ENCODE results near the gene SYNGR3.

Gene SYNGR3

DNA sequence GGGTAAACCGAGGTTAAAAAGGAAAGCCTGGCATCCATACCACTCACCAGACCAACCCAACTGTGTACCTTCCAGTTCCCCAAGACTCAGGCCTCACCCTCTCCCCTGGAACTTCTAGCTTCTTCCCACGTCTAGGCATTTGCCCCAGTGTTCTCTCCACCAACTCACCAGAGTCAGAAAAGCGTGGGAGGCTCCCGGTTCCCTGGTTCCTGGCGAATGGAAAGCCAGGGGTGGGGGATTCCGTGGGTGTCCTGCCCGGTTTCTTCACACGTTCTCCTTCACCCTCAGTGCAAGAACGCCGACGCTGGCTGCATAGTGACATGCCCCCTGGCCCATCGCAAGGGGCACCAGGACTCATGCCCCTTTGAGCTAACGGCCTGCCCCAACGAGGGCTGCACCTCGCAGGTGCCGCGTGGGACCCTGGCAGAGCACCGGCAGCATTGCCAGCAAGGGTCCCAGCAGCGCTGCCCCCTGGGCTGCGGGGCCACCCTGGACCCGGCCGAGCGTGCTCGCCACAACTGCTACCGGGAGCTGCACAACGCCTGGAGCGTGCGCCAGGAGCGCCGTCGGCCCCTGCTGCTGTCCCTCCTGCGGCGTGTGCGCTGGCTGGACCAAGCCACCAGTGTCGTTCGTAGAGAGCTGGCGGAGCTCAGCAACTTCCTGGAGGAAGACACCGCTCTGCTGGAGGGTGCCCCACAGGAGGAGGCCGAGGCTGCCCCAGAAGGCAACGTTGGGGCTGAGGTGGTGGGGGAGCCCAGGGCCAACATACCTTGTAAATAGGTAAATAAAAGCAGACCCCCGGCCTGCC lies 21.4 kb upstream of the SYNGR3 start:
- no peak overlapping the region for H3K4me3 ChIP-seq
- TF ChIP-seq, protein P1, sequence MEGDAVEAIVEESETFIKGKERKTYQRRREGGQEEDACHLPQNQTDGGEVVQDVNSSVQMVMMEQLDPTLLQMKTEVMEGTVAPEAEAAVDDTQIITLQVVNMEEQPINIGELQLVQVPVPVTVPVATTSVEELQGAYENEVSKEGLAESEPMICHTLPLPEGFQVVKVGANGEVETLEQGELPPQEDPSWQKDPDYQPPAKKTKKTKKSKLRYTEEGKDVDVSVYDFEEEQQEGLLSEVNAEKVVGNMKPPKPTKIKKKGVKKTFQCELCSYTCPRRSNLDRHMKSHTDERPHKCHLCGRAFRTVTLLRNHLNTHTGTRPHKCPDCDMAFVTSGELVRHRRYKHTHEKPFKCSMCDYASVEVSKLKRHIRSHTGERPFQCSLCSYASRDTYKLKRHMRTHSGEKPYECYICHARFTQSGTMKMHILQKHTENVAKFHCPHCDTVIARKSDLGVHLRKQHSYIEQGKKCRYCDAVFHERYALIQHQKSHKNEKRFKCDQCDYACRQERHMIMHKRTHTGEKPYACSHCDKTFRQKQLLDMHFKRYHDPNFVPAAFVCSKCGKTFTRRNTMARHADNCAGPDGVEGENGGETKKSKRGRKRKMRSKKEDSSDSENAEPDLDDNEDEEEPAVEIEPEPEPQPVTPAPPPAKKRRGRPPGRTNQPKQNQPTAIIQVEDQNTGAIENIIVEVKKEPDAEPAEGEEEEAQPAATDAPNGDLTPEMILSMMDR (IDR thresholded peaks at IDR 0.05), result no peak
- H3K27ac ChIP-seq, result no peak overlapping the region
- no peak for DNase-seq (ENCODE audit: low spot score)

DNA sequence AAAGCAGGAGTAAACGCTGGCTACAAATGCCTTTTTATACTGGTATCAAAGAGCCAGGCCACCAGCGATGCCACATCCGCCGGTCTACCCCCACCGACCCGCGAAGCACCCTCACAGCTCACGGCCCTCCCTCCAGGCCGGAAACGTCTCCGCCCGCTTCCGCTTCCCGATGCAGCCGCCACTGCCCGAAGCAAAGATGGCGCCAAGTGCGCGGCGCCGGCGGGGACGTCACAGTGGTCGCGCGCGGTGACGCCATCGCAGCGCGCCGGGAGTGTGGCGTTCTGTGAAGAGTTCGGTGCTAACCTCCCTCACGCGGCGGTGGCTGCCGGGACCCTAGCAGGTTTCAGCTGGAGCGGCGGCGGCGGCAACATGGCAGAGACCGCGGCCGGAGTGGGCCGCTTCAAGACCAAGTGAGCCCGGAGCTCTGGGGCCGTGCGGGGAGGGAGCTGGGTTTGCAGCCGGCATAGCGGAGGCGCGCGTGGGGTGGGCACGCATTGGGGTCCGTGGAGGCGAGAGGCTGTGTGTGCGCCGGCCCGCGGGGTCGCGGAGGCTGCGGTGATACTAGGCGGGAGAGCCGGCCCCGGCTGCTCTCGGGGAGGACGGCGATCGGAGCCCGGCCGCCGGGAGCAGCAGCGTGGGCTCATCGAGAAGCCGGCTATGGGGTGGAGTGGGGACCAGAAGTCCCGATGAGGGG lies 17.8 kb upstream of the SYNGR3 start, which contains the start of gene TBL3:
TSS of gene TBL3 (plus strand) at position 258 of the 694 bp plus-strand sequence. CDS start at position 370, 112 bp downstream.
- Histone ChIP-seq H3K27ac (peak within 1 kb of the TSS; percentile 83 to 96), H3K4me3 (peak within 1 kb of the TSS; percentile 100)
- TF ChIP-seq, protein P1 (IDR thresholded peaks at IDR 0.05), result no peak
- DNase-seq (ENCODE audit: low spot score), result peak; percentile 94

DNA sequence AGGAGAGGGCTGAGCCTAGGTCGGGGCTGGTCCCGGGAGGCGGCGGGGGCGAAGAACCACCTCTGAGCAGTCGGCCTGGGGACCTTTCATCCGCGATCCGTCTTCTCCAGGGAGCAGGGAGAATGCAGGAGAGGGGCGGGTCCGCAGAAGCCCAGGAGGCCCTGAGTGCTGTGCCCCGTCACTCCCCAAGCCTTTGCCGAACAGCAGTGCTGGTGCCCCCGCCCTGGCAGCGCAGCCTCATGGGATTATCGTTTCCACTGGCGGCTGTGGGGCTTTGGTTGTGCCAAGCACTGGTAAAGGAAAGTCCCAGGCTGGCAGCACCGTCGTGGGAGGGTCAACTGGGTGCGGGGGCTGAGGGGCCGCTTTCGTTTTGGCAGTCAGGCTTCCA lies 17.3 kb upstream of the SYNGR3 start:
- DNase-seq (ENCODE audit: low spot score), result no peak
- H3K4me3 ChIP-seq, result peak overlapping the region; percentile 100
- peak overlapping the region in 1 of 2 donors; percentile 83 for H3K27ac ChIP-seq
- TF ChIP-seq, protein P1 (IDR thresholded peaks at IDR 0.05), result no peak

DNA sequence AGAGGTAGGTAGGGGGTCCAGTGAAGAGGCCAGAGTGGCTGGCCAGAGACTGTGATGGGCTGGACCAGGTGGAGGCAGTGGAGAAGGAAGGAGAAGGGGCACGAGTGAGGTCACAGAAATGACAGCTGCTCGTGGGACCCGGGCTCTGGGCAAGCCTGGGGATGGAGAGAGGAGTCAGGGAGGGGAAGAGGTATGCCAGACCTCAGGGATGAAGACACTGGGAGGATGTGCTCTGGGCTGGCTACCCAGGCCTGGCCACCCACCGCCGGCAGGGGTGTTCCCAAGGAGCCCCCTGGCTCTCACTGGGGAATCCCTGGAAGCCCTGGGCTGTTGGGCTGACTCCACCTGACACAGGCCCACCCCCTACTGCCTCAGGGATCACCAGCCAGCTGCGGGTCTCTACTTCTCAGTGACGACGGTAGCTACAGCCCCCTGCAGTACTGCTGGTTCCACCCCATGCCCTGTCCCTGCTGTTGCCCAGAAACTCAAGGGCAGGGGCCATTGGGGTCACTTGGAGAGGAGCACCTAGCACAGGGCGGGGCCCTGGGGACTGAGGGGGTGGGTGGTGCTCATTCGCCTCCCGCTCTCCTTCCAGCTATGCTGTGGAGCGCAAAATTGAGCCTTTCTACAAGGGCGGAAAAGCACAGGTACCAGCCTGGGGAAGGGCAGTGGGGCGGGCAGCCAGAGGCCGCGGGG lies 16.2 kb upstream of the SYNGR3 start:
- H3K27ac ChIP-seq, result no peak overlapping the region
- no peak for DNase-seq (ENCODE audit: low spot score)
- TF ChIP-seq, protein P1 (IDR thresholded peaks at IDR 0.05), result no peak
- no peak overlapping the region for H3K4me3 ChIP-seq

DNA sequence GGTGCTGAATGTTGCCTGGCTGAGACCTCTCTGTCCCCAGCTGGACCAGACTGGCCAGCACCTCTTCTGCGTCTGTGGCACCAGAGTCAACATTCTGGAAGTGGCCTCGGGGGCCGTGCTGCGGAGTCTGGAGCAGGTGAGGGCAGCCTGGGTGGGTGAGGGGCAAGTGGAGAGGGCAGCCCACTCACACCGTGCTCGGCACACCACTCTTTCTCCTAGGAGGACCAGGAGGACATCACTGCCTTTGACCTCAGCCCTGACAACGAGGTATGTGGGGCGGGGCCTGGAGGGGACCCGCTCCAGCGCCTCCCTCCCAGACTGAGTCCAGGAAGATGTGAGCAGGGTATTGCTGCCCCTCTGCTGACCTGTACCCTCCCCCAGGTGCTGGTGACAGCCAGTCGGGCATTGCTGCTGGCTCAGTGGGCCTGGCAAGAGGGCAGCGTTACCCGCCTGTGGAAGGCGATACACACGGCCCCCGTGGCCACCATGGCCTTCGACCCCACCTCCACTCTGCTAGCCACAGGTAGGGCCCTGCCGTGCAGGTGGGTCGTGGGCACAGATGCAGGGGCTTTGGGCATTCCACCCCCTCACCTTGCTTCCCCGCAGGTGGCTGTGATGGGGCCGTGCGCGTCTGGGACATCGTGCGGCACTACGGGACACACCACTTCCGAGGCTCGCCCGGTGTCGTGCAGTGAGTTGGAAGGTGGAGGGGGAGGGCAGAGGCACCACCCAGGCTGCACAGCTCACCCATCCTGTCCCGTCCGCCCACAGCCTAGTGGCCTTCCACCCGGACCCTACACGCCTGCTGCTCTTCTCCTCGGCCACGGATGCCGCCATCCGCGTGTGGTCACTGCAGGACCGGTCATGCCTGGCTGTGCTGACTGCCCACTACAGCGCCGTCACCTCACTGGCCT lies 15.4 kb upstream of the SYNGR3 start:
- no peak for DNase-seq (ENCODE audit: low spot score)
- H3K27ac ChIP-seq, result no peak overlapping the region
- TF ChIP-seq, protein P1 (IDR thresholded peaks at IDR 0.05), result no peak
- no peak overlapping the region for H3K4me3 ChIP-seq

Measured in coronary artery (tissue), 2 donors.